Measurements from ENCODE around the gene SLC17A8. TPM values are rescaled to one million over a fixed set of nuclear protein-coding genes. Genes with fewer than 3 reads are reported as not detected.

SLC17A8 gene
- total and polyA plus RNA-seq, 9 donors: 0.08 to 0.45 (median 0.24) TPM; not detected in 4

- Histone ChIP-seq H3K36me3 (no peaks in the 10 kb centered on the region), H3K27me3 (no peaks in the 10 kb centered on the region), H3K27ac (no peak overlapping the region), H3K4me3 (no peak overlapping the region), H3K9me3 (no peaks in the 10 kb centered on the region), H3K4me1 (ENCODE audit: insufficient read depth) (no peaks in the 10 kb centered on the region)
- TF ChIP-seq CTCF (IDR thresholded peaks at IDR 0.05) (no peak), EP300 (IDR thresholded peaks at IDR 0.05) (no peak), POLR2A (IDR thresholded peaks at IDR 0.05) (no peak)
- no peak for DNase-seq
- intact Hi-C loops (cut with DNase I): no loop called here
Observed at GRCh38 chr12:100360450-100360849, 3.6 kb downstream of the SLC17A8 start.

- no peaks in the 10 kb centered on the region for H3K27me3 ChIP-seq
- WGBS, 3 donors: 82 to 93% (median 86%) methylated on average over 4 of the region's 4 CpGs
- intact Hi-C loops (cut with DNase I): no loop called here
- no peak overlapping the region for H3K27ac ChIP-seq
- no peak for DNase-seq
- H3K4me3 ChIP-seq: no peak overlapping the region
- no peaks in the 10 kb centered on the region for H3K36me3 ChIP-seq
- no peaks in the 10 kb centered on the region for H3K4me1 ChIP-seq (ENCODE audit: insufficient read depth)
- H3K9me3 ChIP-seq: no peaks in the 10 kb centered on the region
- TF ChIP-seq POLR2A (IDR thresholded peaks at IDR 0.05) (no peak), CTCF (IDR thresholded peaks at IDR 0.05) (no peak), EP300 (IDR thresholded peaks at IDR 0.05) (no peak)
Observed at GRCh38 chr12:100364324-100364723, 7.5 kb downstream of the SLC17A8 start.

- intact Hi-C loops (cut with DNase I): no loop called here
- Histone ChIP-seq H3K4me3 (no peak overlapping the region), H3K4me1 (ENCODE audit: insufficient read depth) (no peaks in the 10 kb centered on the region), H3K36me3 (no peaks in the 10 kb centered on the region), H3K27me3 (no peaks in the 10 kb centered on the region), H3K27ac (no peak overlapping the region), H3K9me3 (no peaks in the 10 kb centered on the region)
- 73 to 86% (median 75%) methylated on average over 2 of the region's 2 CpGs for WGBS, 3 donors
- TF ChIP-seq CTCF (IDR thresholded peaks at IDR 0.05): no peak
- TF ChIP-seq POLR2A (IDR thresholded peaks at IDR 0.05): no peak
- TF ChIP-seq EP300 (IDR thresholded peaks at IDR 0.05): no peak
- DNase-seq: no peak
Observed at GRCh38 chr12:100365411-100365810, 8.5 kb downstream of the SLC17A8 start.

- no peak overlapping the region for H3K27ac ChIP-seq
- no peak for DNase-seq
- no peaks in the 10 kb centered on the region for H3K9me3 ChIP-seq
- no peaks in the 10 kb centered on the region for H3K36me3 ChIP-seq
- TF ChIP-seq CTCF (IDR thresholded peaks at IDR 0.05) (no peak), EP300 (IDR thresholded peaks at IDR 0.05) (no peak), POLR2A (IDR thresholded peaks at IDR 0.05) (no peak)
- H3K27me3 ChIP-seq: no peaks in the 10 kb centered on the region
- no peaks in the 10 kb centered on the region for H3K4me1 ChIP-seq (ENCODE audit: insufficient read depth)
- intact Hi-C loops (cut with DNase I): no loop called here
- no peak overlapping the region for H3K4me3 ChIP-seq
- 90 to 95% (median 94%) methylated on average over 1 of the region's 1 CpG for WGBS, 3 donors
Observed at GRCh38 chr12:100368066-100368465, 11.2 kb downstream of the SLC17A8 start.

- TF ChIP-seq EP300 (IDR thresholded peaks at IDR 0.05): no peak
- TF ChIP-seq POLR2A (IDR thresholded peaks at IDR 0.05): no peak
- TF ChIP-seq CTCF (IDR thresholded peaks at IDR 0.05): no peak
- Histone ChIP-seq H3K9me3 (no peaks in the 10 kb centered on the region), H3K27me3 (no peaks in the 10 kb centered on the region), H3K27ac (no peak overlapping the region), H3K4me1 (ENCODE audit: insufficient read depth) (no peaks in the 10 kb centered on the region), H3K4me3 (no peak overlapping the region), H3K36me3 (no peaks in the 10 kb centered on the region)
- DNase-seq: no peak
- WGBS, 3 donors: 74 to 86% (median 77%) methylated on average over 6 of the region's 6 CpGs
- intact Hi-C loops (cut with DNase I): no loop called here
Observed at GRCh38 chr12:100371146-100371545, 14.3 kb downstream of the SLC17A8 start.

Measured in ovary (tissue), 9 donors.